GM21360 (cell line): ENCODE data around the gene PTCHD1.

Source experiments
- ATAC-seq: cut with Tn5 transposase; IDR thresholded peaks from one replicate; pipeline ENCODE4 v1.9.1; 2021; ENCODE audit warnings: mild to moderate bottlenecking, moderate library complexity; ENCODE audit not compliant: unreplicated experiment

The PTCHD1 gene

GRCh38 chrX:23344904-23345271, 10.2 kb downstream of the PTCHD1 start:
- ATAC-seq, result no peak

GRCh38 chrX:23356189-23356588, 21.5 kb downstream of the PTCHD1 start:
- ATAC-seq, result no peak

GRCh38 chrX:23364416-23364815, 29.8 kb downstream of the PTCHD1 start:
- no peak for ATAC-seq

GRCh38 chrX:23365541-23365940, 30.9 kb downstream of the PTCHD1 start:
- no peak for ATAC-seq

- no peak for ATAC-seq
These were observed 32.3 kb downstream of the PTCHD1 start for GRCh38 chrX:23366914-23367313.

- ATAC-seq, result no peak
These were observed 34.4 kb downstream of the PTCHD1 start for GRCh38 chrX:23369027-23369426.

- ATAC-seq, result no peak
These were observed 37.7 kb downstream of the PTCHD1 start for GRCh38 chrX:23372220-23372902.

GRCh38 chrX:23373129-23373804, 38.6 kb downstream of the PTCHD1 start:
- ATAC-seq, result no peak

- ATAC-seq, result no peak
These were observed 39.6 kb downstream of the PTCHD1 start for GRCh38 chrX:23374291-23374690.

- no peak for ATAC-seq
These were observed 41.9 kb downstream of the PTCHD1 start for GRCh38 chrX:23376581-23376980.

- no peak for ATAC-seq
These were observed 45.9 kb downstream of the PTCHD1 start for GRCh38 chrX:23380581-23380980.

GRCh38 chrX:23381099-23382087, 46.7 kb downstream of the PTCHD1 start:
- no peak for ATAC-seq

- no peak for ATAC-seq
These were observed 47.9 kb downstream of the PTCHD1 start for GRCh38 chrX:23382572-23382971.

GRCh38 chrX:23383411-23383810, 48.8 kb downstream of the PTCHD1 start:
- ATAC-seq, result no peak

GRCh38 chrX:23385242-23385641, 50.6 kb downstream of the PTCHD1 start:
- ATAC-seq, result no peak

GRCh38 chrX:23386260-23386659, 51.6 kb downstream of the PTCHD1 start:
- ATAC-seq, result no peak

- no peak for ATAC-seq
These were observed 52.1 kb downstream of the PTCHD1 start for GRCh38 chrX:23386726-23387125.

GRCh38 chrX:23387550-23388184, 53.0 kb downstream of the PTCHD1 start:
- ATAC-seq, result no peak

- no peak for ATAC-seq
These were observed 54.6 kb downstream of the PTCHD1 start for GRCh38 chrX:23389196-23389792.

GRCh38 chrX:23390979-23391378, 56.3 kb downstream of the PTCHD1 start:
- ATAC-seq, result no peak

- ATAC-seq, result no peak
These were observed 57.5 kb downstream of the PTCHD1 start for GRCh38 chrX:23392195-23392594.
